Ovary (tissue), 3 donors: ENCODE results near the gene ARHGEF28.

ENCODE experiments used
- CTCF ChIP-seq, 3 donors: fragments of 450-650 bp in 2 of 3; fragments of 200-600 bp in 1 of 3; IDR thresholded peaks; one replicate each; pipeline versions ENCODE4 v1.5.1 to v1.8.0; 2016 to 2022; ENCODE audit warnings: antibody characterized with exemption in 3 of 3, mild to moderate bottlenecking in 1 of 3
- EP300 ChIP-seq: sonication (generic); formaldehyde crosslinking; IDR thresholded peaks from one replicate; pipeline ENCODE4 v1.6.1; 2017; ENCODE audit warnings: antibody characterized with exemption
- POLR2A ChIP-seq: fragments of 450-650 bp; IDR thresholded peaks from one replicate; pipeline ENCODE4 v1.6.1; 2017; ENCODE audit warnings: antibody characterized with exemption, mild to moderate bottlenecking, moderate library complexity
- donor health status: DM: no; HTN: no; CAD: no.

- TF ChIP-seq POLR2A (no peak), CTCF (IDR thresholded peaks at IDR 0.05) (no peak), EP300 (no peak)
Measured at GRCh38 chr5:73631500-73631899, 5.5 kb downstream of the ARHGEF28 start.
